ENCODE measurements around the gene WDR27.

GRCh38 chr6:169503422-169504152, 198.2 kb downstream of the WDR27 start:
- TF ChIP-seq, protein P1, sequence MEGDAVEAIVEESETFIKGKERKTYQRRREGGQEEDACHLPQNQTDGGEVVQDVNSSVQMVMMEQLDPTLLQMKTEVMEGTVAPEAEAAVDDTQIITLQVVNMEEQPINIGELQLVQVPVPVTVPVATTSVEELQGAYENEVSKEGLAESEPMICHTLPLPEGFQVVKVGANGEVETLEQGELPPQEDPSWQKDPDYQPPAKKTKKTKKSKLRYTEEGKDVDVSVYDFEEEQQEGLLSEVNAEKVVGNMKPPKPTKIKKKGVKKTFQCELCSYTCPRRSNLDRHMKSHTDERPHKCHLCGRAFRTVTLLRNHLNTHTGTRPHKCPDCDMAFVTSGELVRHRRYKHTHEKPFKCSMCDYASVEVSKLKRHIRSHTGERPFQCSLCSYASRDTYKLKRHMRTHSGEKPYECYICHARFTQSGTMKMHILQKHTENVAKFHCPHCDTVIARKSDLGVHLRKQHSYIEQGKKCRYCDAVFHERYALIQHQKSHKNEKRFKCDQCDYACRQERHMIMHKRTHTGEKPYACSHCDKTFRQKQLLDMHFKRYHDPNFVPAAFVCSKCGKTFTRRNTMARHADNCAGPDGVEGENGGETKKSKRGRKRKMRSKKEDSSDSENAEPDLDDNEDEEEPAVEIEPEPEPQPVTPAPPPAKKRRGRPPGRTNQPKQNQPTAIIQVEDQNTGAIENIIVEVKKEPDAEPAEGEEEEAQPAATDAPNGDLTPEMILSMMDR (IDR thresholded peaks at IDR 0.05; ENCODE audit: insufficient read depth, low read length, poor library complexity, severe bottlenecking), result no peak
- TF ChIP-seq EZH2phosphoT487 (conservative IDR thresholded peaks at IDR 0.05; ENCODE audit: low read length), result no peak
